Embryonic facial prominence (tissue), 1 donor: ENCODE results near the gene ABCB11.
"Not testable (repeated sequence)": the region's sequence is repeated elsewhere in the genome, so short reads cannot be mapped to it uniquely, and the experiment has no call there.

Source experiments
- DNase-seq: peaks from one replicate; pipeline ENCODE4 v3.0.0-alpha.2; 2016; ENCODE audit errors: extremely low spot score

ABCB11 gene

GRCh38 chr2:168890006-168890782 lies 140.9 kb downstream of the ABCB11 start, which contains the start of gene SPC25:
SPC25 (minus strand) TSS chr2:168890430; CDS start chr2:168889519, 911 bp downstream.
- DNase-seq, result peak; percentile 82

GRCh38 chr2:168889635-168890005 lies 141.5 kb downstream of the ABCB11 start:
- no peak for DNase-seq

GRCh38 chr2:168884975-168885374 lies 146.1 kb downstream of the ABCB11 start:
- no peak for DNase-seq

GRCh38 chr2:168882163-168882562 lies 149.0 kb downstream of the ABCB11 start:
- DNase-seq, result not testable (repeated sequence)

GRCh38 chr2:168874368-168875054 lies 156.6 kb downstream of the ABCB11 start:
- no peak for DNase-seq

GRCh38 chr2:168870824-168871223 lies 160.3 kb downstream of the ABCB11 start:
- DNase-seq, result not testable (repeated sequence)
